ENCODE data around the gene SIX5.

The SIX5 gene

GRCh38 chr19:45717131-45717982, 51.7 kb downstream of the SIX5 start (continued):
- no peak for TF ChIP-seq ZSCAN5A (tag by site-specific recombination; IDR thresholded peaks at IDR 0.05)
- no peak for TF ChIP-seq ZNF747 (tag by site-specific recombination; IDR thresholded peaks at IDR 0.05)
- TF ChIP-seq TCF7L2 (IDR thresholded peaks at IDR 0.05; ENCODE audit: borderline replicate concordance, low read depth, low read length) = peak; percentile 79; the same call in 1 of the 2 replicates
- no peak for TF ChIP-seq ZNF488 (tag by site-specific recombination; IDR thresholded peaks at IDR 0.05)
- TF ChIP-seq OVOL3 (tag by site-specific recombination; IDR thresholded peaks at IDR 0.05) = no peak
- peak; percentile 82 for TF ChIP-seq WT1 (tag by site-specific recombination; IDR thresholded peaks at IDR 0.05)
- TF ChIP-seq ZNF354C (tag by site-specific recombination; IDR thresholded peaks at IDR 0.05; ENCODE audit: borderline replicate concordance, low read depth) = no peak
- no peak for TF ChIP-seq ZNF391 (tag by site-specific recombination; IDR thresholded peaks at IDR 0.05; ENCODE audit: borderline replicate concordance, low read depth)
- peak; percentile 37; the same call in 1 of the 2 replicates for TF ChIP-seq ZNF394 (tag by site-specific recombination; IDR thresholded peaks at IDR 0.05; ENCODE audit: borderline replicate concordance)
- no peak for TF ChIP-seq ZNF529 (tag by site-specific recombination; IDR thresholded peaks at IDR 0.05; ENCODE audit: insufficient replicate concordance)
- peak; percentile 79 for TF ChIP-seq ZNF692 (tag by site-specific recombination; IDR thresholded peaks at IDR 0.05)
- TF ChIP-seq SALL2 (tag by site-specific recombination; IDR thresholded peaks at IDR 0.05; ENCODE audit: borderline replicate concordance) = no peak
- no peak for TF ChIP-seq SCRT1 (tag by site-specific recombination; IDR thresholded peaks at IDR 0.05; ENCODE audit: borderline replicate concordance)
- TF ChIP-seq YY2 (tag by site-specific recombination; IDR thresholded peaks at IDR 0.05) = 0 out of 2 replicates have a peak, but pooled peaks have one; percentile 12
- TF ChIP-seq ZSCAN4 (tag by site-specific recombination; IDR thresholded peaks at IDR 0.05) = no peak
- TF ChIP-seq ZNF221 (tag by site-specific recombination; IDR thresholded peaks at IDR 0.05; ENCODE audit: borderline replicate concordance) = no peak
- TF ChIP-seq ZBTB44 (tag by site-specific recombination; IDR thresholded peaks at IDR 0.05) = no peak
- no peak for TF ChIP-seq ZNF513 (tag by site-specific recombination; IDR thresholded peaks at IDR 0.05)
- TF ChIP-seq ZNF10 (tag by site-specific recombination; IDR thresholded peaks at IDR 0.05) = peak; percentile 60
- TF ChIP-seq ZBTB6 (tag by site-specific recombination; IDR thresholded peaks at IDR 0.05) = 0 out of 2 replicates have a peak, but pooled peaks have one; percentile 7
- TF ChIP-seq YY1 (tag by site-specific recombination; IDR thresholded peaks at IDR 0.05) = no peak
- TF ChIP-seq ZIC2 (tag by site-specific recombination; IDR thresholded peaks at IDR 0.05) = peak; percentile 35; the same call in 1 of the 2 replicates
- TF ChIP-seq ZNF148 (tag by site-specific recombination; IDR thresholded peaks at IDR 0.05; ENCODE audit: borderline replicate concordance) = no peak
